Coronary artery (tissue), 2 donors: Measurements from ENCODE around the gene PLOD2.

Experiments used
- DNase-seq: peaks from one replicate; pipeline ENCODE4 v3.0.0-alpha.2; 2017; ENCODE audit warnings: low spot score
- H3K27ac ChIP-seq, 2 donors: fragments of 200-600 bp; sonication (generic); one replicate each; pipeline ENCODE4 v1.5.1; 2016 to 2019
- H3K4me3 ChIP-seq: fragments of 200-600 bp; sonication (generic); 2 replicates; pipeline ENCODE4 v1.5.1; 2016; ENCODE audit warnings: mild to moderate bottlenecking, moderate library complexity
- TF ChIP-seq, protein P1 (sequence below): fragments of 200-600 bp; sonication (generic); IDR thresholded peaks from one replicate; pipeline ENCODE4 v1.5.1; 2019; ENCODE audit warnings: antibody characterized with exemption

PLOD2 gene

GRCh38 chr3:146080578-146080977 is 80.4 kb downstream of the PLOD2 start:
- Histone ChIP-seq H3K27ac (no peak overlapping the region), H3K4me3 (no peak overlapping the region)
- TF ChIP-seq, protein P1, sequence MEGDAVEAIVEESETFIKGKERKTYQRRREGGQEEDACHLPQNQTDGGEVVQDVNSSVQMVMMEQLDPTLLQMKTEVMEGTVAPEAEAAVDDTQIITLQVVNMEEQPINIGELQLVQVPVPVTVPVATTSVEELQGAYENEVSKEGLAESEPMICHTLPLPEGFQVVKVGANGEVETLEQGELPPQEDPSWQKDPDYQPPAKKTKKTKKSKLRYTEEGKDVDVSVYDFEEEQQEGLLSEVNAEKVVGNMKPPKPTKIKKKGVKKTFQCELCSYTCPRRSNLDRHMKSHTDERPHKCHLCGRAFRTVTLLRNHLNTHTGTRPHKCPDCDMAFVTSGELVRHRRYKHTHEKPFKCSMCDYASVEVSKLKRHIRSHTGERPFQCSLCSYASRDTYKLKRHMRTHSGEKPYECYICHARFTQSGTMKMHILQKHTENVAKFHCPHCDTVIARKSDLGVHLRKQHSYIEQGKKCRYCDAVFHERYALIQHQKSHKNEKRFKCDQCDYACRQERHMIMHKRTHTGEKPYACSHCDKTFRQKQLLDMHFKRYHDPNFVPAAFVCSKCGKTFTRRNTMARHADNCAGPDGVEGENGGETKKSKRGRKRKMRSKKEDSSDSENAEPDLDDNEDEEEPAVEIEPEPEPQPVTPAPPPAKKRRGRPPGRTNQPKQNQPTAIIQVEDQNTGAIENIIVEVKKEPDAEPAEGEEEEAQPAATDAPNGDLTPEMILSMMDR = no peak
- no peak for DNase-seq

DNA sequence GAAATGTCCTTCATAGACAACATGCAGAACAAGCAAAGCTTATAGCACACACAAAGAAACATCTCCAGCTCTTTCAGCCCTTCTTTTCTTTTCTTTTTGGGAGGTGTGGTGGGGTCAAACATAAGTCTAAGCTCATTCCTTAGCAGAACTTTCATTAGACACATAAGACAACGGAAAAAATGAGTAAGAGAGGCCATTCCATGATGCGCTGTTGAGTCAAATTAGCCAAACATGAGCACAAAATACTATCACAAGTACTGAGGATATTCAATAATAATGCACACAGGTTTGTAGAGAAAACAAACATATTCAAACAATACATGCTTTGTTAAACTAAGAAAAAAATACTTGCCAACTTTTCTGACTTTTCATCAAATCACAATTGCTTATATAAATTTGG is 83.0 kb downstream of the PLOD2 start:
- Histone ChIP-seq H3K27ac (no peak overlapping the region), H3K4me3 (no peak overlapping the region)
- TF ChIP-seq, protein P1 = no peak
- no peak for DNase-seq

GRCh38 chr3:146077181-146077580 is 83.8 kb downstream of the PLOD2 start:
- TF ChIP-seq, protein P1 = no peak
- no peak overlapping the region for H3K27ac ChIP-seq
- no peak for DNase-seq
- H3K4me3 ChIP-seq = no peak overlapping the region

DNA sequence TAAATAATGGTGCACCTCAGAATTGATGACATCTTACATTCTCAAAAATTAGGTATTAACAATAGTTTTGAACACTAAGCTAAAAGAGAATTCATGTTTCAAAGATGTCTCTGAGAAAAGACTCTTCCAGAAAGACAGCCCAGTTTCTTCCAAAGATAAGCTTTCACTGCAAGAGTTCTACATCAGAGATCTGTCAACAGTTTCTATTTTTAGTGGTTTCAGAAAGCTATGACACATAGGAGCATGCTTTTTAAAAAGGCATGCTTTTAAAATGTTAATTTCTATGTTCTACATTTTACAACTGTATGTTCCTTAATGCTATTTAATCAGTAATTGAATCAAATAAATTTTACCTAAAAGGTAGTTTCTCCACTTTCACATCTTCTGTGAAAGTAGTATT is 88.2 kb downstream of the PLOD2 start:
- Histone ChIP-seq H3K4me3 (no peak overlapping the region), H3K27ac (no peak overlapping the region)
- TF ChIP-seq, protein P1 = no peak
- no peak for DNase-seq

DNA sequence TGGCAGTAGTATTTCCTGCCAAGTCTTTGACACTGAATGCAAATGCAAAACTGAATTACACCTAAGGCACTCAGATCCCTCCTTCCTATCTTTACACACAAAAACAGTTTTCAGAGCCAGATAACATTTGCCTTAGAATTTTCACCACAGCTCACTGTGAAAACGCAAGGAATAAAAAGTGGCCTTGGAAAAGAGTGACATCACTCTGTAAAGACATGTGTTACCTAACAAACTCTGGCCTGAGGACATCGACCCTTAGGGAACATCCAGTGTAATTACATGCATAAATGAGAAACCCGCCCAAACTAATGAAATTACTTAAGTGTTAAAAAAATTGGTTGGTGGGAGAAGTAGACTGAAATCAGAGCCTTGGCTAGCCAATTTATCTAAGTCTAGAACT is 88.9 kb downstream of the PLOD2 start:
- DNase-seq = no peak
- Histone ChIP-seq H3K4me3 (no peak overlapping the region), H3K27ac (peak overlapping the region in 1 of 2 donors; percentile 38)
- TF ChIP-seq, protein P1 = no peak

DNA sequence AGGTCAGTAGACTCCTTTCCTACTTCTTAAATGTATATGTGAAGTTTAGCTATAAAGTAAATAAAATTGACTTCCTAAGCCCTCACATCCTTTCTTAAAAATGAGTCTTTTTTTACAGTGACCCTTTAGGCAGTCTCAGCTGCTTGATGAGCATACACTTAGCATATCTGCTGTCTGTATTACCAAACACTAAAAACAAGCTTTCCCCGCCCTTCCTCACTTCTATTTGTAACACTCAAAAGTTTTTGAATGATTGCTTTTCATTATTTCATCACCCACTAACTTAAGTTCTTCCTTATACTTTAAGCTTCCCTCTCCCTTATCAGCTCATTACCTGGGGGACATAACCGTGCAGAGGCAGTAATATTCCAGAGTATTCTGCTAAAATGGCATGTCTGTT is 89.4 kb downstream of the PLOD2 start:
- TF ChIP-seq, protein P1 = no peak
- H3K4me3 ChIP-seq = no peak overlapping the region
- DNase-seq = no peak
- peak overlapping the region in 1 of 2 donors; percentile 38 for H3K27ac ChIP-seq

DNA sequence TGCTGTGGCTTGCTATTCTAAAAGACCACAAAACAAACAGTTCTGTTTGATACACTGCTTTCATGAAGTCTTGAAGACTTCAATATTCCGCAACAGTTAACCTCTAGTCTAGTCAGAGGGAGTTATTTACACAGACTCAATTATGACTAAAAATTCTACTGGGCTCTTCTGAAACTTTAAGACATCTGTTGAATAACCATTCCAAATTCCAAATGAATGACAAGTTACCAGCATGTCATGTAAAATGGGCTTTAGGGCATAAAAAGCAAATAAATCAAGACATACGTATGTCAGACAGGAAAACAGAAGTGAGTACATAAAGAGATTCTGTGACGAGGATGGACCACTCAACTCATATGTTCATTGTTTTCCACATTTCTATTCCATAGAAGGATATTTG is 93.9 kb downstream of the PLOD2 start:
- TF ChIP-seq, protein P1 = no peak
- H3K4me3 ChIP-seq = no peak overlapping the region
- DNase-seq = no peak
- H3K27ac ChIP-seq = peak overlapping the region in 1 of 2 donors; percentile 20
